Progenitor cell of endocrine pancreas (in vitro differentiated cells): ENCODE measurements around the gene TMSB4X. TPM values are rescaled to one million over a fixed set of nuclear protein-coding genes. Genes with fewer than 3 reads are reported as not detected.

Experiments
- DNase-seq: peaks from one replicate; pipeline ENCODE4 v3.0.0; 2021; ENCODE audit warnings: low spot score; ENCODE audit not compliant: unreplicated experiment
- H3K27ac Mint-ChIP-seq: 2 replicates; pipeline ENCODE4 v1.8.0; 2021; ENCODE audit warnings: mild to moderate bottlenecking, moderate library complexity, mixed read lengths
- H3K27me3 Mint-ChIP-seq: 2 replicates; pipeline ENCODE4 v1.8.0; 2021; ENCODE audit warnings: mixed read lengths
- H3K36me3 Mint-ChIP-seq: 2 replicates; pipeline ENCODE4 v1.8.0; 2022; ENCODE audit warnings: mixed read lengths; ENCODE audit not compliant: insufficient read depth
- H3K4me1 Mint-ChIP-seq: 2 replicates; pipeline ENCODE4 v1.8.0; 2021; ENCODE audit warnings: low read depth, mixed read lengths
- H3K4me3 Mint-ChIP-seq: 2 replicates; pipeline ENCODE4 v1.8.0; 2021; ENCODE audit warnings: low read depth, mild to moderate bottlenecking, moderate library complexity, mixed read lengths
- H3K9me3 Mint-ChIP-seq: 2 replicates; pipeline ENCODE4 v1.8.0; 2021; ENCODE audit warnings: low read depth, mixed read lengths
- total RNA-seq: library from RNA; stranded (reverse); gene quantifications from 2 replicates; pipeline ENCODE4 v1.2.1, GENCODE V29; 2021
- TF ChIP-seq, protein P1 (sequence below): fragments of 200-600 bp; sonication (generic); IDR thresholded peaks from one replicate; pipeline ENCODE4 v1.5.0; 2021; ENCODE audit warnings: antibody characterized with exemption, mild to moderate bottlenecking; ENCODE audit not compliant: unreplicated experiment

The TMSB4X gene
- total RNA-seq, 1 donor from 2014 or later, result 1,699 TPM

DNA sequence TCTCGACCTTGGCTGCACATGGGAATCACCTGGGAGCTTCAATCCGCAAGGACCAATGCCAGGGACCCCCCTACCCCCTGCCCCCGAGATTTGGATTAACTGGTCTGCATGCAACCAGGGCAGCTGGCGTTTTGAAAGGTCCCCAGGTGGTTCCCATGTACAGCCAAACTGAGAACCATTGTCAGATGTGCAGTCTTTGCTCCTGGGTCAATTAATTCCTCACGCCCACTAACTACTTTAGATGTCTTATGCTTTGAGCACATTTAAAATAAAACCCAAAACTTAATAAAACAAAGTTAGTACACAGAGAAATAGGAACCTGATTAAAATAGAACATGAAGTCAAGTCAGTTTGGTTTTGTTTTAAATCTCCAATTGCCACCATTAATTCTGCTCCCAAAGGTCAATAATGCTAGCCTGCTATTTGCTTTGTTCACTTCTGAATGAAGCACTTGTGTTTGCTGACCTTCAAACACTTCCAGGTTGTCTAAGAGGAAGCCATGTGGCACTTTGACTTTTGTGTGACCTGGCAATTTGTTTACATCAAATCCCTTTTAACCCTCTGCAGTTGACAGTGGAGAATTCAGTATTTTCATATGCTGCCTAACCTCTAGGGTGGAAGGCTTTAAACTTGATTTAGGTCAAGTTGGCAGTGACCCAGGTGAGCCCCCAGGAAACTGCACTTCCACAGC lies 27.2 kb upstream of the TMSB4X start:
- Mint-ChIP-seq H3K27ac (peak overlapping the region; percentile 98), H3K4me3 (peak overlapping the region; percentile 19), H3K4me1 (peaks cover 37% of the 10 kb centered on the region), H3K27me3 (no peaks in the 10 kb centered on the region), H3K9me3 (peaks cover 17% of the 10 kb centered on the region), H3K36me3 (no peaks in the 10 kb centered on the region)
- TF ChIP-seq, protein P1, sequence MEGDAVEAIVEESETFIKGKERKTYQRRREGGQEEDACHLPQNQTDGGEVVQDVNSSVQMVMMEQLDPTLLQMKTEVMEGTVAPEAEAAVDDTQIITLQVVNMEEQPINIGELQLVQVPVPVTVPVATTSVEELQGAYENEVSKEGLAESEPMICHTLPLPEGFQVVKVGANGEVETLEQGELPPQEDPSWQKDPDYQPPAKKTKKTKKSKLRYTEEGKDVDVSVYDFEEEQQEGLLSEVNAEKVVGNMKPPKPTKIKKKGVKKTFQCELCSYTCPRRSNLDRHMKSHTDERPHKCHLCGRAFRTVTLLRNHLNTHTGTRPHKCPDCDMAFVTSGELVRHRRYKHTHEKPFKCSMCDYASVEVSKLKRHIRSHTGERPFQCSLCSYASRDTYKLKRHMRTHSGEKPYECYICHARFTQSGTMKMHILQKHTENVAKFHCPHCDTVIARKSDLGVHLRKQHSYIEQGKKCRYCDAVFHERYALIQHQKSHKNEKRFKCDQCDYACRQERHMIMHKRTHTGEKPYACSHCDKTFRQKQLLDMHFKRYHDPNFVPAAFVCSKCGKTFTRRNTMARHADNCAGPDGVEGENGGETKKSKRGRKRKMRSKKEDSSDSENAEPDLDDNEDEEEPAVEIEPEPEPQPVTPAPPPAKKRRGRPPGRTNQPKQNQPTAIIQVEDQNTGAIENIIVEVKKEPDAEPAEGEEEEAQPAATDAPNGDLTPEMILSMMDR, result no peak
- no peak for DNase-seq

DNA sequence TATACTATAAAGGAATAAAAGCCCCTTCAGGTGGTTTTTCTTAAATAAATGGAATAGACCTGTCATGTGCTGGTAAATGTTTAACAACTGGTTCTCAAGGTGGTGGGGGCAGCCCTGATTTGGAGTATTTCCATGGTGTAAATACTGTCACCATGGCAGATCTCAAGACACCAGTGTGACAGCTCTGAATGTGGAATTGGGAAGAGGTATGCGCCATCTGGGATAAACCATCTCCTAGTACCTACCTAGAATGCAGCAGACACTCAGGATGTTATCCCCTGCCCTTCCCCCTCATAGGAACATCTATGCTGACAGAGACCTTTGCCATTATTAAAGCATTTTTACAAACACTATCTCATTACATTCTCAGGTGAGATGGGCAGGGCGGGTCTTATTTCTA lies 26.4 kb upstream of the TMSB4X start:
- no peaks in the 10 kb centered on the region for H3K27me3 Mint-ChIP-seq
- peaks cover 11% of the 10 kb centered on the region for H3K9me3 Mint-ChIP-seq
- H3K4me3 Mint-ChIP-seq, result no peak overlapping the region
- H3K36me3 Mint-ChIP-seq, result no peaks in the 10 kb centered on the region
- TF ChIP-seq, protein P1, result no peak
- H3K27ac Mint-ChIP-seq, result peak overlapping the region; percentile 98
- DNase-seq, result no peak
- peaks cover 37% of the 10 kb centered on the region for H3K4me1 Mint-ChIP-seq

DNA sequence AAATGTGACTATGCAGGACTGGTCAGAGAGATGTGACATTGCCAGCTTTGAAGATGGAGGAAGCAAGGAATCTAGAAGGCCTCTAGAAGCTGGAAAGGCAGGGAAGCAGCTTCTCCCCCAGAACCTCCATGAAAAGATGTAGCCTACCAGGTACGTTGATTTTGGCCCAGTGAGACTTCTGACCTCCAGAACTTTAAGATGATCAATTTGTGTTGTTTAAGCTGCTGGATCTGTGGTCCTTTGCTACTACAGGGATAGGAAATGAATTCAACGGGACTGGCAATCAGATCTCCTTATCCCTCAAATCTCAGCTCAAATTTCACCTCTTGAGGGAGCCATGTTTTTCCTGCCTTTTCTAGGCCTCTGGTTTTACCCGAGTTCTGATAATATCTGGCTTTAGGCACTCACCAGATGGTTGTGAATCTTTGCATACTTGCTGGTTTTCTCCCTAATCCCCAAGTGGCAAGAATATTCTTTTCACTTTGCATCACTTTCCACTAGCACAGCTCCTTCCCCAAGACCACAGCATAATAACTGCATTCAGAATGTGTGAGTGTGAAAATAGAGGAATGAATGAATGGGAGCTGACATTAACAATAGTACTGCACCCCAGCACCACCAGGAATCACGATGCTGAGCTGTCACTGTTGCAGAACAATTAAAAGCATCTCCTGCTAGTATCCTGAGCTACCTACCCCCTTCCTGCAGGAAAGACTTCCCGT lies 25.5 kb upstream of the TMSB4X start:
- H3K9me3 Mint-ChIP-seq, result peaks cover 11% of the 10 kb centered on the region
- no peak for DNase-seq
- no peaks in the 10 kb centered on the region for H3K27me3 Mint-ChIP-seq
- no peak overlapping the region for H3K4me3 Mint-ChIP-seq
- TF ChIP-seq, protein P1, result no peak
- peaks cover 37% of the 10 kb centered on the region for H3K4me1 Mint-ChIP-seq
- H3K36me3 Mint-ChIP-seq, result no peaks in the 10 kb centered on the region
- H3K27ac Mint-ChIP-seq, result no peak overlapping the region

GRCh38 chrX:12949927-12950656 lies 24.8 kb upstream of the TMSB4X start:
- Mint-ChIP-seq H3K4me3 (no peak overlapping the region), H3K36me3 (no peaks in the 10 kb centered on the region), H3K27ac (no peak overlapping the region), H3K27me3 (no peaks in the 10 kb centered on the region), H3K9me3 (peaks cover 11% of the 10 kb centered on the region), H3K4me1 (peaks cover 34% of the 10 kb centered on the region)
- DNase-seq, result no peak
- TF ChIP-seq, protein P1, result no peak

DNA sequence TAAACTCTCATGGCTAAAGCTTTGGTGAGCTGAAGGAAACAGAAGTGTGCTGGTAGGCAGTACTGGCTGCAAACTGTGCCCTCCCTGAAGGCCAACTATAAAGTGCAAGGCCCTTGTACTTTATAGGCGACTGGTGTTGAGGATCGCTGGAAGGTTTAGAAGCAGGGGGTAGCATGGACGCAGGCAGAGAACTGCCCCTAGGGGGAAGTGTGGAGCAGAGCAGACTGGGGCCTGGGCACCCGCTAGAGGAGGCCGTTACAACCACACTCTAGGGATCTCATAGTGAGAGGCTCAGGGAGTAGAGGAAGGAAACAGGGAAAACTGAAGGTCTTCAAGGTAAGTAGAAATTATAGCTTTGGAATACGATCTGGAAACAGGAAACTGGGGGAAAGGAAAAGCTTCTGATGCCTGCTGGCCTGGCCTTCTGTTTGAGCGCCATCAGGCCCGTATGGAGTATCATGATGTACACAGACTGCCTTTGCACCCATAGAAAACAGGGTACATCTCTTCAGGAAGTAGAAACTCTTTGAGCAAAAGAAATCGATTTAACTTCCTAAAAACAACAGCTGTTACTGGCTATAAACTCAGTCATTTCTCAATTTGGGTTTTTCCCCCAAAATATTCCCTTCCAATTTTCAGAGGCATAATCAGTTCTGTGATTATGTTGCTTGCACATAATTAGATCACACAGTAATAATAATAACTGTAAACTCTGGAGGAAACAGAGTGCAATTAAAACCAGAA lies 23.9 kb upstream of the TMSB4X start:
- DNase-seq, result no peak
- peaks cover 11% of the 10 kb centered on the region for H3K9me3 Mint-ChIP-seq
- H3K27me3 Mint-ChIP-seq, result no peaks in the 10 kb centered on the region
- H3K36me3 Mint-ChIP-seq, result no peaks in the 10 kb centered on the region
- H3K4me1 Mint-ChIP-seq, result peaks cover 31% of the 10 kb centered on the region
- TF ChIP-seq, protein P1, result peak; percentile 51
- no peak overlapping the region for H3K27ac Mint-ChIP-seq
- H3K4me3 Mint-ChIP-seq, result no peak overlapping the region
